Liver (tissue), 3 donors: ENCODE data around the gene CD163.

Experiments used
- ATF3 ChIP-seq: IDR thresholded peaks from 2 replicates; pipeline ENCODE4 v1.6.1; 2016; ENCODE audit warnings: antibody characterized with exemption
- EGR1 ChIP-seq, 2 donors: IDR thresholded peaks; 2 replicates each; pipeline ENCODE4 v1.6.1; 2016 to 2018; ENCODE audit warnings: antibody characterized with exemption in 2 of 2, low read depth in 2 of 2
- GABPA ChIP-seq, 2 donors: IDR thresholded peaks in 1 of 2; conservative IDR thresholded peaks in 1 of 2; 2 replicates each; pipeline ENCODE4 v1.6.1; 2016; ENCODE audit warnings: antibody characterized with exemption in 2 of 2, mild to moderate bottlenecking in 1 of 2, moderate library complexity in 1 of 2
- HNF4A ChIP-seq, 2 donors: conservative IDR thresholded peaks; 2 replicates each; pipeline ENCODE4 v1.6.1; 2016; ENCODE audit warnings: antibody characterized with exemption in 2 of 2, mild to moderate bottlenecking in 2 of 2
- RAD21 ChIP-seq, 2 donors: IDR thresholded peaks; 2 replicates each; pipeline ENCODE4 v1.6.1; 2016; ENCODE audit warnings: antibody characterized with exemption in 2 of 2, mild to moderate bottlenecking in 2 of 2
- SP1 ChIP-seq: IDR thresholded peaks from 2 replicates; pipeline ENCODE4 v1.6.1; 2018; ENCODE audit warnings: antibody characterized with exemption, mild to moderate bottlenecking
- ZBTB33 ChIP-seq: IDR thresholded peaks from 2 replicates; pipeline ENCODE4 v1.6.1; 2016; ENCODE audit warnings: antibody characterized with exemption
- TF ChIP-seq, protein P1 (sequence below): fragments of 150-350 bp; IDR thresholded peaks from 2 replicates; pipeline ENCODE4 v1.5.1; 2017; ENCODE audit warnings: improper control_type of control experiment, low read depth, low read length; ENCODE audit not compliant: missing input control
- donor health status: healthy.
- donor health status: healthy.

- TF ChIP-seq, protein P1, sequence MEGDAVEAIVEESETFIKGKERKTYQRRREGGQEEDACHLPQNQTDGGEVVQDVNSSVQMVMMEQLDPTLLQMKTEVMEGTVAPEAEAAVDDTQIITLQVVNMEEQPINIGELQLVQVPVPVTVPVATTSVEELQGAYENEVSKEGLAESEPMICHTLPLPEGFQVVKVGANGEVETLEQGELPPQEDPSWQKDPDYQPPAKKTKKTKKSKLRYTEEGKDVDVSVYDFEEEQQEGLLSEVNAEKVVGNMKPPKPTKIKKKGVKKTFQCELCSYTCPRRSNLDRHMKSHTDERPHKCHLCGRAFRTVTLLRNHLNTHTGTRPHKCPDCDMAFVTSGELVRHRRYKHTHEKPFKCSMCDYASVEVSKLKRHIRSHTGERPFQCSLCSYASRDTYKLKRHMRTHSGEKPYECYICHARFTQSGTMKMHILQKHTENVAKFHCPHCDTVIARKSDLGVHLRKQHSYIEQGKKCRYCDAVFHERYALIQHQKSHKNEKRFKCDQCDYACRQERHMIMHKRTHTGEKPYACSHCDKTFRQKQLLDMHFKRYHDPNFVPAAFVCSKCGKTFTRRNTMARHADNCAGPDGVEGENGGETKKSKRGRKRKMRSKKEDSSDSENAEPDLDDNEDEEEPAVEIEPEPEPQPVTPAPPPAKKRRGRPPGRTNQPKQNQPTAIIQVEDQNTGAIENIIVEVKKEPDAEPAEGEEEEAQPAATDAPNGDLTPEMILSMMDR, result no peak
- TF ChIP-seq RAD21 (IDR thresholded peaks at IDR 0.05), result no peak
- TF ChIP-seq ZBTB33, result no peak
- no peak for TF ChIP-seq SP1
- no peak for TF ChIP-seq GABPA (IDR thresholded peaks at IDR 0.05 in 1 of 2, conservative IDR thresholded peaks at IDR 0.05 in 1 of 2)
- no peak for TF ChIP-seq ATF3
- TF ChIP-seq EGR1 (IDR thresholded peaks at IDR 0.05; ENCODE audit: low read depth in 2 of 2), result no peak
- TF ChIP-seq HNF4A (conservative IDR thresholded peaks at IDR 0.05), result no peak
These were observed 17.1 kb downstream of the CD163 start for GRCh38 chr12:7486512-7486911.
